CD4-positive, alpha-beta T cell treated with Interferon gamma for 1 hour (primary cell): Measurements from ENCODE around the gene SLC26A6.

Source experiments
- DNase-seq: peaks from one replicate; pipeline ENCODE4 v3.0.0-alpha.2; 2020

Gene SLC26A6

GRCh38 chr3:48660800-48661400 lies 25.6 kb upstream of the SLC26A6 start:
- DNase-seq, result no peak

GRCh38 chr3:48656841-48657281 lies 21.6 kb upstream of the SLC26A6 start:
- peak; percentile 23 for DNase-seq

GRCh38 chr3:48656061-48656840 lies 21.0 kb upstream of the SLC26A6 start:
- DNase-seq, result peak; percentile 84

GRCh38 chr3:48655606-48656005 lies 20.3 kb upstream of the SLC26A6 start:
- DNase-seq, result peak; percentile 42

- DNase-seq, result no peak
Observed at GRCh38 chr3:48655063-48655462, 19.8 kb upstream of the SLC26A6 start.

- no peak for DNase-seq
Observed at GRCh38 chr3:48652923-48653715, 17.9 kb upstream of the SLC26A6 start.

- DNase-seq, result no peak
Observed at GRCh38 chr3:48651771-48652170, 16.5 kb upstream of the SLC26A6 start.

- no peak for DNase-seq
Observed at GRCh38 chr3:48650723-48651122, 15.5 kb upstream of the SLC26A6 start.

GRCh38 chr3:48648188-48648850 lies 13.1 kb upstream of the SLC26A6 start:
- DNase-seq, result no peak

- no peak for DNase-seq
Observed at GRCh38 chr3:48647714-48648113, 12.5 kb upstream of the SLC26A6 start.

- no peak for DNase-seq
Observed at GRCh38 chr3:48644898-48645760, 9.9 kb upstream of the SLC26A6 start.

- no peak for DNase-seq
Observed at GRCh38 chr3:48642605-48643004, 7.3 kb upstream of the SLC26A6 start.

GRCh38 chr3:48641396-48641795 lies 6.1 kb upstream of the SLC26A6 start:
- DNase-seq, result no peak

- DNase-seq, result no peak
Observed at GRCh38 chr3:48639944-48640606, 4.8 kb upstream of the SLC26A6 start.

- DNase-seq, result no peak
Observed at GRCh38 chr3:48637305-48637704, 2.0 kb upstream of the SLC26A6 start.

- DNase-seq, result no peak
Observed at GRCh38 chr3:48636149-48636655, 941 bp upstream of the SLC26A6 start.

GRCh38 chr3:48634661-48635221 lies 520 bp downstream of the SLC26A6 start:
- peak; percentile 12 for DNase-seq

GRCh38 chr3:48633743-48634142 lies 1.5 kb downstream of the SLC26A6 start:
- no peak for DNase-seq

GRCh38 chr3:48633256-48633655 lies 2.0 kb downstream of the SLC26A6 start:
- no peak for DNase-seq

GRCh38 chr3:48631516-48632448 lies 3.5 kb downstream of the SLC26A6 start:
- no peak for DNase-seq
